K562 (cell line): Measurements from ENCODE around the gene HAS3. TPM values are rescaled to one million over a fixed set of nuclear protein-coding genes. Genes with fewer than 3 reads are reported as not detected.

Experiments
- ATAC-seq: fragments of 200-7000 bp; cut with Tn5 transposase; 3 replicates; pipeline ENCODE4 v1.9.1; 2020; ENCODE audit warnings: moderate library complexity
- BruUV-seq: library from RNA; stranded (reverse); fragments of 400-500 nt; replicated peaks from 2 replicates; lab custom pipeline; 2021; lab: Mats Ljungman, UMichigan
- CTCF ChIA-PET: fragments of 300-600 bp; formaldehyde crosslinking; extraction: SDS; loops from one replicate; lab custom pipeline; 2021; ENCODE audit warnings: low intra/inter-chr PET ratio; lab: Yijun Ruan, JAX
- POLR2A ChIA-PET: fragments of 300-600, 350-650 bp; sonication (Branson Sonifier 250); formaldehyde crosslinking; extraction: SDS; loops from one replicate; lab custom pipeline; 2021; ENCODE audit warnings: antibody characterized with exemption, inconsistent platforms; lab: Yijun Ruan, JAX
- DNase-seq, 4 experiments: peaks; one replicate each; pipeline versions ENCODE4 v3.0.0 to v3.0.0-alpha.2; 2011 to 2018; ENCODE audit warnings: low spot score in 3 of 4, mixed read lengths in 3 of 4; ENCODE audit errors: extremely low read depth in 1 of 4
- FAIRE-seq: peaks from 2 replicates; lab custom pipeline; 2011; peaks lifted over from hg19 to GRCh38; lab: Jason Lieb, UNC
- H2AFZ ChIP-seq: 2 replicates; pipeline ENCODE4 v1.6.0; 2011; ENCODE audit warnings: low read depth, low read length, control low read depth, inconsistent platforms
- H3K27ac ChIP-seq: fragments of 200-600 bp; 3 replicates; pipeline ENCODE4 v1.8.0; 2011; ENCODE audit warnings: low read depth, mild to moderate bottlenecking, control low read depth, inconsistent platforms, low read length, moderate library complexity, mixed read lengths; ENCODE audit errors: extremely low read depth
- H3K27me3 ChIP-seq, 2 experiments: fragments of 300-600 bp in 1 of 2; 2 replicates in 1 of 2; 3 replicates in 1 of 2; pipeline versions ENCODE4 v1.6.0 to v1.8.0; 2011; ENCODE audit warnings: inconsistent platforms in 2 of 2, low read length in 2 of 2, mild to moderate bottlenecking in 1 of 2, mixed read lengths in 1 of 2, moderate library complexity in 1 of 2; ENCODE audit not compliant: control insufficient read depth in 2 of 2, insufficient read depth in 2 of 2
- H3K36me3 ChIP-seq: fragments of 300-600 bp; 3 replicates; pipeline ENCODE4 v1.8.0; 2011; ENCODE audit warnings: mild to moderate bottlenecking, low read length, inconsistent platforms; ENCODE audit not compliant: control insufficient read depth, insufficient read depth
- H3K4me1 ChIP-seq, 2 experiments: fragments of 200-600 bp in 1 of 2; replicated peaks in 1 of 2; 2 replicates in 1 of 2; 3 replicates in 1 of 2; pipeline versions ENCODE4 v1.5.1 to v1.8.0; 2011; ENCODE audit warnings: inconsistent platforms in 2 of 2, low read length in 2 of 2, mild to moderate bottlenecking in 1 of 2, mixed read lengths in 1 of 2, moderate library complexity in 1 of 2; ENCODE audit not compliant: control insufficient read depth in 2 of 2, insufficient read depth in 2 of 2
- H3K4me2 ChIP-seq: 2 replicates; pipeline ENCODE4 v1.6.1; 2011; ENCODE audit warnings: low read length, control low read depth, inconsistent platforms, mixed read lengths; ENCODE audit not compliant: insufficient read depth
- H3K4me3 ChIP-seq: fragments of 200-600 bp; sonication (generic), shearing (Covaris generic); 2 replicates; pipeline ENCODE4 v1.5.1; 2016; ENCODE audit warnings: control low read depth, inconsistent platforms
- H3K79me2 ChIP-seq: fragments of 200-600 bp; 3 replicates; pipeline ENCODE4 v1.8.0; 2011; ENCODE audit warnings: low read length, inconsistent platforms; ENCODE audit not compliant: control insufficient read depth, insufficient read depth
- H3K9ac ChIP-seq, 2 experiments: 2 replicates each; pipeline versions ENCODE4 v1.6.0 to v1.6.1; 2011; ENCODE audit warnings: low read depth in 2 of 2, low read length in 2 of 2, control low read depth in 1 of 2, inconsistent platforms in 1 of 2, mild to moderate bottlenecking in 1 of 2, mixed read lengths in 1 of 2; ENCODE audit not compliant: insufficient read depth in 1 of 2
- H3K9me1 ChIP-seq: one replicate; pipeline ENCODE4 v1.6.0; 2011; ENCODE audit warnings: inconsistent platforms, mild to moderate bottlenecking, low read length, moderate library complexity; ENCODE audit not compliant: control insufficient read depth, insufficient read depth
- H3K9me3 ChIP-seq: replicated peaks from 2 replicates; pipeline ENCODE4 v1.5.1; 2011; ENCODE audit warnings: low read depth, low read length, inconsistent platforms; ENCODE audit not compliant: control insufficient read depth, insufficient read depth
- H4K20me1 ChIP-seq: replicated peaks from 2 replicates; pipeline ENCODE4 v1.6.1; 2011; ENCODE audit warnings: low read length, inconsistent platforms, mixed read lengths; ENCODE audit not compliant: control insufficient read depth, insufficient read depth
- DPF2 ChIP-seq: fragments of 450-650 bp; IDR thresholded peaks from 2 replicates; pipeline ENCODE4 v1.6.1; 2016
- HDAC6 ChIP-seq: IDR thresholded peaks from 2 replicates; pipeline ENCODE4 v1.6.1; 2012; ENCODE audit warnings: low read depth, mild to moderate bottlenecking, control low read depth, inconsistent platforms, low read length, moderate library complexity
- NEUROD1 ChIP-seq: fragments of 150-350 bp; IDR thresholded peaks from 2 replicates; pipeline ENCODE4 v1.6.1; 2014; ENCODE audit warnings: borderline replicate concordance, low read length, low read depth; ENCODE audit not compliant: partially characterized antibody
- TEAD2 ChIP-seq: fragments of 450-650 bp; IDR thresholded peaks from 2 replicates; pipeline ENCODE4 v1.6.1; 2016; ENCODE audit warnings: missing genetic modification characterization, control low read depth, missing compliant biosample characterization
- ZNF347 ChIP-seq: fragments of 450-650 bp; formaldehyde crosslinking; IDR thresholded peaks from 2 replicates; pipeline ENCODE4 v1.4.0; 2020; ENCODE audit warnings: low read depth, mild to moderate bottlenecking, moderate library complexity
- WGBS: fragments of 100-300 bp; shearing (Covaris generic); methylation state at CpG from one replicate; pipeline ENCODE4 v1.1.6; 2016; ENCODE audit warnings: low coverage, mixed read lengths; ENCODE audit not compliant: insufficient coverage; ENCODE audit errors: missing lambda C conversion rate; 5-methylcytosine and 5-hydroxymethylcytosine counted together
- in situ Hi-C: fragments of 300-500 bp; cut with MboI; formaldehyde crosslinking; loops from 4 replicates; pipeline ENCODE4 v1.15.0; 2018; ENCODE audit warnings: inconsistent platforms, mixed read lengths
- intact Hi-C: fragments of 100-400 bp; cut with micrococcal nuclease; formaldehyde crosslinking; loops from 2 replicates; pipeline ENCODE4 v1.14.2; 2022
- polyA plus RNA-seq, 8 experiments: library from polyadenylated mRNA; depleted of rRNA in 4 of 8; stranded (reverse) in 5 of 8; unstranded in 3 of 8; fragments of >200 nt; fragmentation: Nextera tagmentation in 2 of 8; fragmentation: Illumina TruSeq in 1 of 8; extraction: Ambion mirVana in 2 of 8; extraction: Trizol in 1 of 8; gene quantifications; 2 replicates each; pipeline versions ENCODE4 v1.2.1 to v1.2.3, GENCODE V29; 2011 to 2014; ENCODE audit warnings: inconsistent platforms in 1 of 8, missing spikeins in 1 of 8
- total RNA-seq, 7 experiments: library from RNA; depleted of rRNA in 6 of 7; stranded (reverse); fragments of >200 nt in 6 of 7; fragmentation: Illumina TruSeq in 2 of 7; extraction: Trizol in 2 of 7; gene quantifications; 2 replicates each; pipeline versions ENCODE4 v1.2.1 to v1.2.3, GENCODE V29; 2011 to 2021; ENCODE audit warnings: low replicate concordance in 1 of 7
- TF ChIP-seq, protein P1 (sequence below): fragments of 450-650 bp; IDR thresholded peaks from 2 replicates; pipeline ENCODE4 v1.6.1; 2016; ENCODE audit warnings: low read depth, mild to moderate bottlenecking, moderate library complexity
- TF ChIP-seq, protein P2 (sequence below): IDR thresholded peaks from 2 replicates; pipeline ENCODE4 v1.6.1; 2011; ENCODE audit warnings: borderline replicate concordance, low read depth, mild to moderate bottlenecking, moderate library complexity, low read length; ENCODE audit not compliant: insufficient read depth, poor library complexity, severe bottlenecking
- TF ChIP-seq, protein P3 (sequence below), 2 experiments: fragments of 450-650 bp; IDR thresholded peaks; 2 replicates each; pipeline ENCODE4 v1.6.1; 2016; ENCODE audit warnings: mild to moderate bottlenecking in 2 of 2, borderline replicate concordance in 1 of 2, low read depth in 1 of 2, moderate library complexity in 1 of 2

HAS3 gene
- total and polyA plus RNA-seq, 9 of the 15 experiments (the other 6 are each of a cell fraction or from before 2014, with no cell fraction given): 0.04 to 0.33 (median 0.13) TPM; not detected in 1

DNA sequence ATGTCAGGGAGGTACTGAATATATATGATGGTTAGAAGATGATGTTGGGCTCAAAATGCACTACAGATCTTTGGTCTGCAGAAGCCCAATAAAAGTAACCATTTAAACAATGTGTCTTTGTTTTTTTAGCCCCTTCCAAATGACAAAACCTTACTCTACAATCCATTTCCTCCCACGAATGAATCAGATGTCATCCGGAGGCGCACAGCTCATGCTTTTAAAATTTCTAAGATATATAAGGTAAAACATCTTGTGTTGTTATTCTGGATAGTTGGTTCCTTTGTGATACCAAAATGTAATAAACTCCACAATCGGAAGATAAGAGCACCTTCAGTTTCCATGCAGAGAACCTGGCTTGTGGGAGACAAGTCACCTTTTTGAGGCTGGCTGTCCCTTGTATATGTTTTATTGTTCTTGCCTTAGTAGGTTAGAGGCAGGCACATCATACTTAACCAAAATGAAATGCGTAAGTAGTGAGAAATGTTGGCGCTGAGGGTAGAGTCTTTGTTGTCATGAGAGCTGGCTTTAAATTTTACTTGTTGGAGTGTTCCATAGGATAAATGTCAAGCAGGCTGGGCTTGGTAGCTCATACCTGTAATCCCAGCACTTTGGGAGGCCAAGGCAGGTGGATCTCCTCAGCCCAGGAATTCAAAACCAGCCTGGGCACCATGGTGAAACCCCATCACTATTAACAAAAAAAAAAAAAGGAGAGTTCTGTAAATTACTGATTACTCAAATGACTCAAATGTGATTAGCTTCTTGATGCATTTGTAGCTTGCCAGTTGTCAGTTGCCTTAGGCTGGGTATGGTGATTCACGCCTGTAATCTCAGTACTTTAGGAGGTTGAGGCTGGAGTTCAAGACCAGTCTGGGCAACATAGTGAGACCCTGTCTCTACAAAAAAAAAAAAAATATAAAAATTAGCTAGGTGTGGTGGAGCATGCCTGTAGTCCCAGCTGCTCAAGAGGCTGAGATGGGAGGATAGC is 61.8 kb downstream of the HAS3 start:
- H3K4me1 ChIP-seq: peaks cover 0 to 6% of the 10 kb centered on the region in 2 experiments; a peak in 4 of 5 replicates
- no peaks in the 10 kb centered on the region for H3K9me1 ChIP-seq
- H3K4me3 ChIP-seq: no peak overlapping the region
- no peak overlapping the region for H3K27ac ChIP-seq
- H3K9me3 ChIP-seq: no peaks in the 10 kb centered on the region
- ATAC-seq (no peak), FAIRE-seq (no peak), DNase-seq (no peak)
- BruUV-seq: no TSS peak
- intact Hi-C loops: no loop called here
- ChIA-PET POLR2A (interaction anchor here (0.6 to 2.0 kb wide), 7 partner anchors 8 to 161 kb away, joined by 3 to 4 read pairs (median 3); no protein-coding TSS in a partner anchor), CTCF (no interaction called here)
- peaks cover 82% of the 10 kb centered on the region for H3K36me3 ChIP-seq
- H2AFZ ChIP-seq: no peak overlapping the region
- WGBS: 97% methylated on average over 7 of the region's 7 CpGs
- H3K27me3 ChIP-seq: no peaks in the 10 kb centered on the region
- H3K9ac ChIP-seq: no peak overlapping the region
- in situ Hi-C loops: no loop called here
- H4K20me1 ChIP-seq: no peaks in the 10 kb centered on the region; the same call in none of the 2 replicates
- H3K4me2 ChIP-seq: no peak overlapping the region
- H3K79me2 ChIP-seq: no peaks in the 10 kb centered on the region
- TF ChIP-seq NEUROD1 (no peak), ZNF347 (CRISPR knock-in tag) (no peak), HDAC6 (no peak), DPF2 (no peak), TEAD2 (no peak)
- TF ChIP-seq, protein P1, sequence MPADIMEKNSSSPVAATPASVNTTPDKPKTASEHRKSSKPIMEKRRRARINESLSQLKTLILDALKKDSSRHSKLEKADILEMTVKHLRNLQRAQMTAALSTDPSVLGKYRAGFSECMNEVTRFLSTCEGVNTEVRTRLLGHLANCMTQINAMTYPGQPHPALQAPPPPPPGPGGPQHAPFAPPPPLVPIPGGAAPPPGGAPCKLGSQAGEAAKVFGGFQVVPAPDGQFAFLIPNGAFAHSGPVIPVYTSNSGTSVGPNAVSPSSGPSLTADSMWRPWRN: no peak
- TF ChIP-seq, protein P2, sequence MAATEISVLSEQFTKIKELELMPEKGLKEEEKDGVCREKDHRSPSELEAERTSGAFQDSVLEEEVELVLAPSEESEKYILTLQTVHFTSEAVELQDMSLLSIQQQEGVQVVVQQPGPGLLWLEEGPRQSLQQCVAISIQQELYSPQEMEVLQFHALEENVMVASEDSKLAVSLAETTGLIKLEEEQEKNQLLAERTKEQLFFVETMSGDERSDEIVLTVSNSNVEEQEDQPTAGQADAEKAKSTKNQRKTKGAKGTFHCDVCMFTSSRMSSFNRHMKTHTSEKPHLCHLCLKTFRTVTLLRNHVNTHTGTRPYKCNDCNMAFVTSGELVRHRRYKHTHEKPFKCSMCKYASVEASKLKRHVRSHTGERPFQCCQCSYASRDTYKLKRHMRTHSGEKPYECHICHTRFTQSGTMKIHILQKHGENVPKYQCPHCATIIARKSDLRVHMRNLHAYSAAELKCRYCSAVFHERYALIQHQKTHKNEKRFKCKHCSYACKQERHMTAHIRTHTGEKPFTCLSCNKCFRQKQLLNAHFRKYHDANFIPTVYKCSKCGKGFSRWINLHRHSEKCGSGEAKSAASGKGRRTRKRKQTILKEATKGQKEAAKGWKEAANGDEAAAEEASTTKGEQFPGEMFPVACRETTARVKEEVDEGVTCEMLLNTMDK: no peak
- TF ChIP-seq, protein P3, sequence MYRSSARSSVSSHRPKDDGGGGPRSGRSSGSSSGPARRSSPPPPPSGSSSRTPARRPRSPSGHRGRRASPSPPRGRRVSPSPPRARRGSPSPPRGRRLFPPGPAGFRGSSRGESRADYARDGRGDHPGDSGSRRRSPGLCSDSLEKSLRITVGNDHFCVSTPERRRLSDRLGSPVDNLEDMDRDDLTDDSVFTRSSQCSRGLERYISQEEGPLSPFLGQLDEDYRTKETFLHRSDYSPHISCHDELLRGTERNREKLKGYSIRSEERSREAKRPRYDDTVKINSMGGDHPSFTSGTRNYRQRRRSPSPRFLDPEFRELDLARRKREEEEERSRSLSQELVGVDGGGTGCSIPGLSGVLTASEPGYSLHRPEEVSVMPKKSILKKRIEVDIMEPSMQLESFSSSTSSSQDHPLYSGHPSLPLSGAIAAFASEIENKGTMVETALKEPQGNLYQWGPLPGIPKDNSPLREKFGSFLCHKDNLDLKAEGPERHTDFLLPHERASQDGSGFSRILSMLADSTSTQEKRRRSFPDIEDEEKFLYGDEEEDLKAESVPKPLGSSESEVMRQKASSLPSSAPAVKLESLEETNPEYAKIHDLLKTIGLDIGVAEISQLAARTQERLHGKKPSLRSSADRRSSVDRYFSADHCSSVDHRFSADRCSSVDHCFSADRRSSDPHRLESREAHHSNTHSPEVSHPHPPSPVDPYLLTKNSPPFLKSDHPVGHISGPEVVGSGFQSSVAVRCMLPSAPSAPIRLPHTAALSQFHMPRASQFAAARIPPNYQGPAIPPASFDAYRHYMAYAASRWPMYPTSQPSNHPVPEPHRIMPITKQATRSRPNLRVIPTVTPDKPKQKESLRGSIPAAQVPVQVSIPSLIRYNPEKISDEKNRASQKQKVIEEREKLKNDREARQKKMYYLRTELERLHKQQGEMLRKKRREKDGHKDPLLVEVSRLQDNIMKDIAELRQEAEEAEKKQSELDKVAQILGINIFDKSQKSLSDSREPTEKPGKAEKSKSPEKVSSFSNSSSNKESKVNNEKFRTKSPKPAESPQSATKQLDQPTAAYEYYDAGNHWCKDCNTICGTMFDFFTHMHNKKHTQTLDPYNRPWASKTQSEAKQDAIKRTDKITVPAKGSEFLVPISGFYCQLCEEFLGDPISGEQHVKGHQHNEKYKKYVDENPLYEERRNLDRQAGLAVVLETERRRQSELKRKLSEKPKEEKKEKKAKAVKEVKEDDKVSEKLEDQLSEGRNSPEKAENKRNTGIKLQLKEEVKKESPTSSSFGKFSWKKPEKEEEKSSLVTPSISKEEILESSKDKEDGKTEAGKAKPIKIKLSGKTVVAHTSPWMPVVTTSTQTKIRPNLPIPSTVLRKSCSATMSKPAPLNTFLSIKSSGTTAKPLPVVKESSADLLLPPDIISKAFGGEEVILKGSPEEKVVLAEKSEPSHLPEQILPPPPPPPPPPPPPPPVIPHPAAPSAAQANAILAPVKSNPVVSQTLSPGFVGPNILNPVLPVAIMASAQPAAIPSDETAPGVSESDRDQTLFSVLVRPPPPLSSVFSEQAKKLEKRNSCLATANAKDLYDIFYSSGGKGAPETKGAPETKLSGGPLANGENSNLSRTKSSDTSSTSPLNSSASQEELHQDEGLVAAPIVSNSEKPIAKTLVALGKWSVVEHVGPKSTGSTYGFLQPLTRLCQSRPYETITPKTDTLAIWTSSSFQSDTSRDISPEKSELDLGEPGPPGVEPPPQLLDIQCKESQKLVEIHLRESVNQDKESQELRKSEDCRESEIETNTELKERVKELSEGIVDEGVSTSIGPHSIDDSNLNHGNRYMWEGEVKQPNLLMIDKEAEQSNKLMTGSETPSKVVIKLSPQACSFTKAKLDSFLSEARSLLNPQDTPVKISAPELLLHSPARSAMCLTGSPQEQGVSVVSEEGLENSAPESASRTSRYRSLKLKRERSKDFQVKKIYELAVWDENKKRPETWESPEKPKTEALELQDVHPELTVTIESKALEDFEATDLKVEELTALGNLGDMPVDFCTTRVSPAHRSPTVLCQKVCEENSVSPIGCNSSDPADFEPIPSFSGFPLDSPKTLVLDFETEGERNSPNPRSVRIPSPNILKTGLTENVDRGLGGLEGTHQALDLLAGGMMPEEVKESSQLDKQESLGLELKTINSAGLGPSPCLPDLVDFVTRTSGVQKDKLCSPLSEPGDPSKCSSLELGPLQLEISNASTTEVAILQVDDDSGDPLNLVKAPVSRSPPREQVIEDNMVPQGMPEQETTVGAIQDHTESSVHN (IDR thresholded peaks at IDR 0.05; ENCODE audit: borderline replicate concordance in 1 of 2, low read depth in 1 of 2): no peak
